Mucosa of stomach (tissue), 1 donor: Measurements from ENCODE around the gene TCP11X2.
"Not testable (repeated sequence)": the region's sequence is repeated elsewhere in the genome, so short reads cannot be mapped to it uniquely, and the experiment has no call there.

Source experiments
- H3K27me3 ChIP-seq: one replicate; pipeline ENCODE4 v1.7.0; 2013; ENCODE audit warnings: mild to moderate bottlenecking, low read length; ENCODE audit not compliant: control insufficient read depth, insufficient read depth
- H3K36me3 ChIP-seq: one replicate; pipeline ENCODE4 v1.7.0; 2013; ENCODE audit warnings: low read length; ENCODE audit not compliant: control insufficient read depth, insufficient read depth
- H3K4me1 ChIP-seq: one replicate; pipeline ENCODE4 v1.7.0; 2013; ENCODE audit warnings: mild to moderate bottlenecking, low read length; ENCODE audit not compliant: control insufficient read depth, insufficient read depth
- H3K4me3 ChIP-seq: one replicate; pipeline ENCODE4 v1.7.0; 2013; ENCODE audit warnings: low read length
- H3K9ac ChIP-seq: one replicate; pipeline ENCODE4 v1.7.0; 2013; ENCODE audit warnings: mild to moderate bottlenecking, low read length, moderate library complexity
- H3K9me3 ChIP-seq: one replicate; pipeline ENCODE4 v1.7.0; 2013; ENCODE audit warnings: mild to moderate bottlenecking, low read length, moderate library complexity; ENCODE audit not compliant: control insufficient read depth
- donor health status: Pancreatic carcinoma.

TCP11X2 gene

DNA sequence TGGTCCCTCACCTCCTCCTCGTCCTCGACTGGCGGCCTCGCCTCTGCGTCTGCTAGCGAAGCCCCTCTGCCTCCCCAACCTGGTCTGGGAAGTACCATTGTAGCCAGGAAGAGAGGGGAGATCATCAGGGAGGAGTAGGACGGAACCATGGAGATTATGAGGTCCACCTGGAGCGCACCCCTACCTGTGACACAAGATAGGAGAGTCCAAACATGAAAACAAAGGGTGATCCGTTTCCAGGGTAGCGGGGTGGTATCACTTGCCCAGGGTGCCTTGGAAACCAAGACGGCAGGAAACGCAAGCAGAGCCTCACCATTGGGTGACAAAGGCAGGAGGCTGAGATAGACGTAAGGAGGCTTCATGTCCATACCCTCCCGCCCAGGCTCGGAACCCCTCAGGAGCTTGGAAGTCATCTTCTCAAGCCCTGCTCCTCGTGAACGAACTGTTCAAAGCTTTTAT lies at the start of gene TCP11X2:
Gene TCP11X2 (minus strand): TSS at position 51 of the 459 bp plus-strand sequence.
- H3K36me3 ChIP-seq, H3K9ac ChIP-seq, H3K4me3 ChIP-seq, H3K4me1 ChIP-seq, H3K9me3 ChIP-seq, H3K27me3 ChIP-seq: not testable (repeated sequence)

DNA sequence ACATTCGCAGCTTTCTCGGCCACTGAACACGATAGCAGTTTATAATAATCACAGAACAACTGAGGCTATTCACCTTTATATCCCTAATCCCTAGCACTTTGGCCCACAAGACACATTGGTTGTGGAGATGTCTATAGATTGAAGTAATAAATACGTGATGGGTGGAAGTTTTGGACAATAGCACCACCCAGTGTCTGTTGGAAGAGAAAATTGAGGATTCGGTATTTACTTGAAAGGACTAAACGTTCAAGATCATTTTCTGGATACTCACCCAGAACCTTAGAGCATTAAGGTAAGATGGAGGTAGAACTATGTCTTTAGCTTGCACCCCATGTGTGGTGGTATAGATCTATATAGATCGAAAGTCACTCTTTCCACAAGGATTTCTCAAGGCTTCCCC lies 45.7 kb upstream of the TCP11X2 start:
- no peaks in the 10 kb centered on the region for H3K9me3 ChIP-seq
- H3K36me3 ChIP-seq, result no peaks in the 10 kb centered on the region
- no peak overlapping the region for H3K9ac ChIP-seq
- H3K4me1 ChIP-seq, result no peaks in the 10 kb centered on the region
- no peak overlapping the region for H3K4me3 ChIP-seq
- H3K27me3 ChIP-seq, result peaks cover 7% of the 10 kb centered on the region

DNA sequence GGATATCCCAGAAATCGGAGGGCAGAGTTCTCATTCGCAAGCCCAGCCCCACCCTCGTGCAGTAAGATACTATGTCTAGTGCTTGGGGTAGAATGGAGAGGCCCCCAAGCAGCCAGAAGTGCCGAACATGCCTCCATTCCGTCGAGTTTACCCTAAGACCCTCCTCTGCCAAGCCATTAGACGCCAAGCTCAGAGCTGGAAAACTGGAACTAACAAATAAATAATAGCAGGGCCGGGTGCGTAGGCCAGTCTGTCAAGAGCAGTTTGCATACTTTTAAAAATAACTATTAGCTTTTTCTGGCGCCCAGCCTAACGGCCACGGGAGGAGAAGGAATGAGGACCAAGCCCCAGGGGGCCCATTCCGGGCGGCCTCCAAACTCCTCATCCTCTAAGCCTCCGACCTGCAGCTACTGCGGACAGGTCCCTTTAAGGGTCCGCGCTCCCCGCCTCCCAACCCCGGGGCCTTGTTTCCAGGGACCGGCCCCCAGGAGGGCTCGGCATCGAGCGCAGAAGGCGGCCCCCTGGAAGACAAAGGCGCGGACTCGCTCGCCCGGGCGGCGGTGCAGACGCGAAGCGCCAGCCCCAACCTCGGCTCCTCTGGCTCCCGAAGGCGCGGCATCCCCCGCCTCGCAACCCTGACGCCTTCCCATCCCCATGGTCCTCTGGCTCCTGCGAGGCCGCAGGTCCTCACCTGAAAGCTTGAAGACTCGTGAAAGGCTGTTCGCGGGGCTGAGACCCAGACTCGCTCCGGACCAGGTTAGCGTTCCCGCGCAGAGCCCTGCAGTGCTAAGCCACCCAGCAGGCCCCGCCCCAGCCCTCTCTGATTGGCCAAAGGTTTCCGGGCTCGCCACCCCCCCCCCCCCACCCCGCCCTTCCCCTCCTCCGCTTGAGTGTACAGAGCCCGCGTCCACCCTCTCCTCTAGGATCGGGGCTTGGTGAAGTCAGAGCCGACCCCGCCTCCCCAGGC lies 44.6 kb upstream of the TCP11X2 start, which contains the start of gene TMSB15A:
Gene TMSB15A (minus strand): TSS at position 765 of the 967 bp plus-strand sequence.
- Histone ChIP-seq H3K9ac (no peak within 1 kb of the TSS), H3K27me3 (peaks cover 7% of the 10 kb centered on the region), H3K4me1 (no peaks in the 10 kb centered on the region), H3K4me3 (no peak within 1 kb of the TSS), H3K36me3 (no peaks in the 10 kb centered on the region), H3K9me3 (no peaks in the 10 kb centered on the region)

DNA sequence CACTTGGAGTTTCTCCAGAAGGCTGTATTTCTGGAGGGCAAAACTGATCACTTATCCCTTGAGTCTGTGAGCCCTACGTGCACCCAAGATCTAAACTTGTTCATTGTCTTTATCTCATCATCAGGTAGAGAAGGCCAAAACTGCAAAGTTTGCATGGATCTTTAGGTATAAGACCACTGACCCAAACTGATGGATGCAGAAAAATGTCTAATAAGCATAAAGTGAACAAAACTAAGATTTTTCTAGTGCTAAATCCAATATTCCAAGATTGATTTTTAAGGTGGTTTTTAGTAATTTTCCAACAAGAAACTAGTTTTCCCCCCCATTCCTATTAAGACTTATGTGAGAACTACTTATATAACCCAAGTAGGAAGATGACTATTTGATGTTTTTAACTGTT lies 42.9 kb upstream of the TCP11X2 start:
- no peaks in the 10 kb centered on the region for H3K4me1 ChIP-seq
- H3K9ac ChIP-seq, result no peak overlapping the region
- no peak overlapping the region for H3K4me3 ChIP-seq
- H3K36me3 ChIP-seq, result no peaks in the 10 kb centered on the region
- no peaks in the 10 kb centered on the region for H3K9me3 ChIP-seq
- peaks cover 7% of the 10 kb centered on the region for H3K27me3 ChIP-seq

DNA sequence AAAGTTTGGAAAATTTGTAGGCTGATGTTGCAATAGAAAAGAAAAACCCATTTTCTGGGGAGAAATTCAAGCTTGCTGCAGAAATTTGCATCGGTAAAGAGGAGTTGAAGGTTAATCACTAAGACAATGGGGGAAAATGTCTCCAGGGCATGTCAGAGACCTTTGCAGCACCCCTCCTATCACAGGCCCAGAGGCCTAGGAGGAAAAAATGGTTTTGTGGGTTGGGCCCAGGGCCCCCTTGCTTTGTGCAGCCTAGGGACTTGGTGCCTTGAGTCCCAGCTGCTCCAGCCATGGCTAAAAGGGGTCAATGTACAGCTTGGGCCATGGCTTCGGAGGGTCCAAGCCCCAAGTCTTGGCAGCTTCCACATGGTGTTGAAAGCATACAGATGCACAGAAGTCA lies 27.1 kb upstream of the TCP11X2 start:
- Histone ChIP-seq H3K4me3 (no peak overlapping the region), H3K9ac (no peak overlapping the region), H3K36me3 (no peaks in the 10 kb centered on the region), H3K4me1 (no peaks in the 10 kb centered on the region), H3K9me3 (no peaks in the 10 kb centered on the region), H3K27me3 (no peaks in the 10 kb centered on the region)

- H3K4me1 ChIP-seq, result no peaks in the 10 kb centered on the region
- no peaks in the 10 kb centered on the region for H3K36me3 ChIP-seq
- H3K27me3 ChIP-seq, result no peaks in the 10 kb centered on the region
- H3K9me3 ChIP-seq, result no peaks in the 10 kb centered on the region
- H3K4me3 ChIP-seq, result no peak overlapping the region
- H3K9ac ChIP-seq, result no peak overlapping the region
These were observed 20.2 kb upstream of the TCP11X2 start for GRCh38 chrX:102491766-102492165.

- not testable (repeated sequence) for H3K36me3 ChIP-seq, H3K9me3 ChIP-seq, H3K4me3 ChIP-seq, H3K27me3 ChIP-seq, H3K4me1 ChIP-seq, H3K9ac ChIP-seq
These were observed 7.2 kb upstream of the TCP11X2 start for GRCh38 chrX:102478765-102479164.

GRCh38 chrX:102470215-102470614 lies 1.4 kb downstream of the TCP11X2 start:
- not testable (repeated sequence) for H3K9me3 ChIP-seq, H3K4me1 ChIP-seq, H3K27me3 ChIP-seq, H3K36me3 ChIP-seq, H3K4me3 ChIP-seq, H3K9ac ChIP-seq

DNA sequence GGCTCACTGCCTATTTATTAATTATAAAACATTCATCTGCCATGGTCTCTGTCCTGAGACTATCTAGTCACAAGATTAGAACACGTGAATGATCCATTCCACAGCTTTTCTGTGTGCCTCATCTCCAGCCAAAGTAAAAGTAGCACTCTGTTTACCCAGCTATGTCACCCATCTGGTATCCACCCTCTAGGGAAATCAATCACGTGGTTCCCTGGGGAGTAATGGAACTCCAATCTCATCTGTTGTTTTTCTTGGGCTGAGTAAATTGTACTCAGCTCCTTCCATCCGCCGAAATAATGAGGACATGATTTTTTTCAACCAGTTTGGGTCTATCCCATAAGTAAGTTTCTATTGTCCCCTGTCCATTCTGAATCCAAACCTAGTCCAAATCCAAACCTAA lies 13.0 kb downstream of the TCP11X2 start:
- H3K36me3 ChIP-seq, H3K4me1 ChIP-seq, H3K4me3 ChIP-seq, H3K27me3 ChIP-seq, H3K9me3 ChIP-seq, H3K9ac ChIP-seq: not testable (repeated sequence)

DNA sequence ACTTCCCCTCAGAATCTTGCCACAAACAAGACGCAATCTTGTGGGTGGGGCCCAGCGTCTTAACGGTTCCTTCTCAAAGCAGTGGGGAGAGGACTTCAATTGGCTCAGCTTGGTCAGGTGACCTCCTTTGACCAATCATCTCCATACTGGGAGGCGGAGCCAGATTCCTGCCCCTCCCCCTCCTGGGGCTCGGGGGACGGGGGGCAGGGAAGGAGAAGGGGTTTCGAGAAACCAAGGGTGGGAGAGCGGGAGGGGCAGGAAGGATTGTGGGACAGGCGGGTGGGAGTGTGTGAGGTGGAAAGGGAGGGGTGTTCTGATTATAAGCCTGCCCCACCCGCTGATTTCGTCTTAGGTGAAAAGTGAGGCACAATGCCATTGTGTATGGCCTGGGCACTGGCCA lies 31.7 kb downstream of the TCP11X2 start, which contains the start of gene NXF2B:
Gene NXF2B (minus strand): TSS at position 101 of the 400 bp plus-strand sequence. CDS start 59,972 bp downstream, outside the sequence.
- not testable (repeated sequence) for H3K9ac ChIP-seq, H3K9me3 ChIP-seq, H3K4me3 ChIP-seq, H3K36me3 ChIP-seq, H3K4me1 ChIP-seq, H3K27me3 ChIP-seq

GRCh38 chrX:102414493-102414892 lies 57.1 kb downstream of the TCP11X2 start:
- H3K36me3 ChIP-seq, H3K4me3 ChIP-seq, H3K9ac ChIP-seq, H3K9me3 ChIP-seq, H3K27me3 ChIP-seq, H3K4me1 ChIP-seq: not testable (repeated sequence)
